ENCODE data around the gene EVI5L. TPM values are rescaled to one million over a fixed set of nuclear protein-coding genes. Genes with fewer than 3 reads are reported as not detected.

EVI5L gene
- total RNA-seq, 1 donor from 2014 or later = 6.0 TPM

DNA sequence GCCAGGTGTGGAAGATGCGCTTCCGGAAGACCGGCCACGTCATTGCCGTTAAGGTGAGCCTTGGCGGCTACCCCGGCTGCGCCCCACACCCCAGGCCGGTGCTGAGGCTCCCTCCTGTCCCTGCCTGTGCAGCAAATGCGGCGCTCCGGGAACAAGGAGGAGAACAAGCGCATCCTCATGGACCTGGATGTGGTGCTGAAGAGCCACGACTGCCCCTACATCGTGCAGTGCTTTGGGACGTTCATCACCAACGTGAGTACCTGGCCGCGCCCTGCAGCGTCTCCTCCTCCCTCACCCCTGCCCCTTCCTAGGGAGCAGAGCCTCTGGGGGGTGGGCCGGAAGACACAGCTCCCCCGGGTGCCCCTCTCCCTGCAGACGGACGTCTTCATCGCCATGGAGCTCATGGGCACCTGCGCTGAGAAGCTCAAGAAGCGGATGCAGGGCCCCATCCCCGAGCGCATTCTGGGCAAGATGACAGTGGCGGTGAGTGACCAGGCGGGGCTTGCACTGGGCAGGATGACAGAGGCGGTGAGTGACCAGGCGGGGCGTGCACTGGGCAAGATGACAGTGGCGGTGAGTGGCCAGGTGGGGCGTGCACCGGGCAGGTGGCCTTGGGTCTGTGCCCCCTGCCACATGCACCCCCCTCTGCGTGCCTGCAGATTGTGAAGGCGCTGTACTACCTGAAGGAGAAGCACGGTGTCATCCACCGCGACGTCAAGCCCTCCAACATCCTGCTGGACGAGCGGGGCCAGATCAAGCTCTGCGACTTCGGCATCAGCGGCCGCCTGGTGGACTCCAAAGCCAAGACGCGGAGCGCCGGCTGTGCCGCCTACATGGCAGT is 80.5 kb downstream of the EVI5L start:
- intact Hi-C loops (cut with micrococcal nuclease) = no loop called here

GRCh38 chr19:7911508-7912143 is 81.6 kb downstream of the EVI5L start:
- intact Hi-C loops (cut with micrococcal nuclease) = no loop called here

- intact Hi-C loops (cut with micrococcal nuclease) = no loop called here
Observed at GRCh38 chr19:7912144-7912696, 82.2 kb downstream of the EVI5L start.

- intact Hi-C loops (cut with micrococcal nuclease) = no loop called here
Observed at GRCh38 chr19:7912697-7913564, 82.9 kb downstream of the EVI5L start.

GRCh38 chr19:7913652-7914051 is 83.6 kb downstream of the EVI5L start:
- intact Hi-C loops (cut with micrococcal nuclease) = no loop called here

- intact Hi-C loops (cut with micrococcal nuclease) = no loop called here
Observed at GRCh38 chr19:7914099-7914498, 84.1 kb downstream of the EVI5L start.

Other genes with a start within 250 kb of the EVI5L start
- gene CAMSAP3, start 234.4 kb upstream of the EVI5L start, total RNA-seq = 0.11 and 0.16 TPM in 2 replicates
- 39.0 and 39.7 TPM in 2 replicates for gene XAB2, start 200.7 kb upstream of the EVI5L start, total RNA-seq
- 129 and 134 TPM in 2 replicates for gene PET100, start 200.4 kb upstream of the EVI5L start, total RNA-seq
- 0.82 and 2.0 TPM in 2 replicates for gene PCP2, start 196.5 kb upstream of the EVI5L start, total RNA-seq
- 124 and 129 TPM in 2 replicates for gene STXBP2, start 193.1 kb upstream of the EVI5L start, total RNA-seq
- 0.55 TPM in 1 of 2 replicates, not detected in the other for gene RETN, start 161.2 kb upstream of the EVI5L start, total RNA-seq
- gene MCEMP1, start 153.1 kb upstream of the EVI5L start, total RNA-seq = not detected in 2 replicates
- gene TRAPPC5, start 149.4 kb upstream of the EVI5L start, total RNA-seq = 65.6 and 76.9 TPM in 2 replicates
- 0.25 TPM in 1 of 2 replicates, not detected in the other for gene FCER2, start 128.1 kb upstream of the EVI5L start, total RNA-seq
- not detected in 2 replicates for gene CLEC4G, start 98.1 kb upstream of the EVI5L start, total RNA-seq
- gene CD209, start 82.7 kb upstream of the EVI5L start, total RNA-seq = not detected in 2 replicates
- not detected in 2 replicates for gene CLEC4M, start 67.0 kb upstream of the EVI5L start, total RNA-seq
- gene PRR36, start 44.2 kb downstream of the EVI5L start, total RNA-seq = 0.09 TPM in 1 of 2 replicates, not detected in the other
- not detected in 2 replicates for gene LRRC8E, start 58.3 kb downstream of the EVI5L start, total RNA-seq
- 42.0 and 45.2 TPM in 2 replicates for gene MAP2K7, start 73.7 kb downstream of the EVI5L start, total RNA-seq
- 1.1 and 2.6 TPM in 2 replicates for gene TGFBR3L, start 84.6 kb downstream of the EVI5L start, total RNA-seq
- gene SNAPC2, start 90.1 kb downstream of the EVI5L start, total RNA-seq = 16.0 and 21.4 TPM in 2 replicates
- 0.23 TPM in 1 of 2 replicates, not detected in the other for gene CTXN1, start 95.9 kb downstream of the EVI5L start, total RNA-seq
- 60.6 and 65.9 TPM in 2 replicates for gene TIMM44, start 113.4 kb downstream of the EVI5L start, total RNA-seq
- 120 and 129 TPM in 2 replicates for gene ELAVL1, start 175.4 kb downstream of the EVI5L start, total RNA-seq
- 0.23 and 0.27 TPM in 2 replicates for gene CCL25, start 222.5 kb downstream of the EVI5L start, total RNA-seq

Measured in T-helper 2 cell treated with Interferon-gamma antibody and Interleukin-4, amounts not matched to agents 100 ng/mL and 5 ng/mL, for 36 hours (primary cell).